Right atrium auricular region (tissue), 2 donors: ENCODE results near the gene PLA2G6. TPM values are rescaled to one million over a fixed set of nuclear protein-coding genes. Genes with fewer than 3 reads are reported as not detected.

ENCODE experiments used
- DNase-seq: peaks from one replicate; pipeline ENCODE4 v3.0.0-alpha.2; 2019; ENCODE audit warnings: low spot score
- H3K27ac ChIP-seq, 2 donors: fragments of 200-600 bp; sonication (generic); 1 replicate in 1 of 2; 2 replicates in 1 of 2; pipeline ENCODE4 v1.5.1; 2016 to 2019
- H3K27me3 ChIP-seq, 2 donors: fragments of 200-600 bp; sonication (generic); one replicate each; pipeline versions ENCODE4 v1.5.1 to v1.6.0; 2017 to 2019
- H3K36me3 ChIP-seq: fragments of 200-600 bp; sonication (generic); one replicate; pipeline ENCODE4 v1.5.1; 2016
- H3K4me1 ChIP-seq, 2 donors: fragments of 200-600 bp; sonication (generic); one replicate each; pipeline versions ENCODE4 v1.5.1 to v1.6.0; 2017 to 2019
- H3K4me3 ChIP-seq, 2 donors: fragments of 200-600 bp; sonication (generic); 1 replicate in 1 of 2; 2 replicates in 1 of 2; pipeline ENCODE4 v1.5.1; 2017 to 2019; ENCODE audit warnings: mild to moderate bottlenecking in 1 of 2, moderate library complexity in 1 of 2
- H3K9me3 ChIP-seq, 2 donors: fragments of 200-600 bp; sonication (generic); one replicate each; pipeline ENCODE4 v1.5.1; 2019
- CTCF ChIP-seq, 2 donors: fragments of 200-600 bp; sonication (generic); IDR thresholded peaks; one replicate each; pipeline ENCODE4 v1.5.1; 2019; ENCODE audit warnings: antibody characterized with exemption in 2 of 2
- total RNA-seq, 2 donors: library from RNA; depleted of rRNA; stranded (reverse); fragments of >200 nt; gene quantifications; one replicate each; pipeline ENCODE4 v1.1.0, GENCODE V29; 2016

Gene PLA2G6
- total RNA-seq, 2 donors from 2014 or later: 9.0 to 15.6 TPM

DNA sequence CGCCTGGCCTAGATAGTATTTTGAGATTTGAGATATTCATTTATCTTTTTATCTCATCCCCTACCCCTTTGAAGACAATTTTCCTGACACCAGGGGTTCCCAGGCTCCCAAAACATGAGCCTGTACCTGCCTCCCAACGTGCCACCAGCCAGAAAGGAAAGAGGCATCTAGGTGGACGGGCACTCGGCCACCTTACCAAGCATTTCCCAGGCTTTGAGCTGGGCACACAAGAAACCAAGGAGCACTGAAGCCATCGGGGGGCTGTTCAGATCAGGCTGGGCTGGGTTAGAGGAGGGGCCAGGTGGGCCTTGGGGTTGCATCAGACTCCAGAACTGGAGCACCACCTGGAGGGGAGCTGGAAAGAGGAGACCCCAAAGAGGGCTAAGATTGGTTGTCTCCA lies 42.7 kb downstream of the PLA2G6 start:
- Histone ChIP-seq H3K9me3 (no peaks in the 10 kb centered on the region), H3K27me3 (no peaks in the 10 kb centered on the region), H3K4me1 (no peaks in the 10 kb centered on the region), H3K27ac (no peak overlapping the region), H3K4me3 (no peak overlapping the region), H3K36me3 (peaks cover 4% of the 10 kb centered on the region)
- TF ChIP-seq CTCF (IDR thresholded peaks at IDR 0.05): no peak
- DNase-seq: no peak

GRCh38 chr22:38137876-38138687 lies 43.5 kb downstream of the PLA2G6 start:
- no peak overlapping the region for H3K4me3 ChIP-seq
- H3K27me3 ChIP-seq: no peaks in the 10 kb centered on the region
- no peak for TF ChIP-seq CTCF (IDR thresholded peaks at IDR 0.05)
- H3K9me3 ChIP-seq: no peaks in the 10 kb centered on the region
- no peak overlapping the region for H3K27ac ChIP-seq
- H3K36me3 ChIP-seq: no peaks in the 10 kb centered on the region
- DNase-seq: no peak
- H3K4me1 ChIP-seq: no peaks in the 10 kb centered on the region

- Histone ChIP-seq H3K4me1 (no peaks in the 10 kb centered on the region), H3K4me3 (no peak overlapping the region), H3K27me3 (no peaks in the 10 kb centered on the region), H3K36me3 (no peaks in the 10 kb centered on the region), H3K9me3 (no peaks in the 10 kb centered on the region), H3K27ac (no peak overlapping the region)
- no peak for TF ChIP-seq CTCF (IDR thresholded peaks at IDR 0.05)
- DNase-seq: no peak
Observed at GRCh38 chr22:38136607-38137006, 45.0 kb downstream of the PLA2G6 start.

- Histone ChIP-seq H3K4me3 (no peak overlapping the region), H3K9me3 (no peaks in the 10 kb centered on the region), H3K36me3 (no peaks in the 10 kb centered on the region), H3K27me3 (no peaks in the 10 kb centered on the region), H3K27ac (no peak overlapping the region), H3K4me1 (no peaks in the 10 kb centered on the region)
- no peak for TF ChIP-seq CTCF (IDR thresholded peaks at IDR 0.05)
- DNase-seq: no peak
Observed at GRCh38 chr22:38135133-38135706, 46.4 kb downstream of the PLA2G6 start.

GRCh38 chr22:38133331-38133730 lies 48.3 kb downstream of the PLA2G6 start:
- H3K36me3 ChIP-seq: no peaks in the 10 kb centered on the region
- no peaks in the 10 kb centered on the region for H3K27me3 ChIP-seq
- no peak overlapping the region for H3K4me3 ChIP-seq
- no peaks in the 10 kb centered on the region for H3K9me3 ChIP-seq
- no peaks in the 10 kb centered on the region for H3K4me1 ChIP-seq
- no peak overlapping the region for H3K27ac ChIP-seq
- DNase-seq: no peak
- TF ChIP-seq CTCF (IDR thresholded peaks at IDR 0.05): no peak
